K562 (cell line): Measurements from ENCODE around the gene PIF1. TPM values are rescaled to one million over a fixed set of nuclear protein-coding genes. Genes with fewer than 3 reads are reported as not detected.

ENCODE experiments used
- ATAC-seq: fragments of 200-7000 bp; cut with Tn5 transposase; 3 replicates; pipeline ENCODE4 v1.9.1; 2020; ENCODE audit warnings: moderate library complexity
- BruUV-seq: library from RNA; stranded (reverse); fragments of 400-500 nt; replicated peaks from 2 replicates; lab custom pipeline; 2021; lab: Mats Ljungman, UMichigan
- CTCF ChIA-PET: fragments of 300-600 bp; formaldehyde crosslinking; extraction: SDS; loops from one replicate; lab custom pipeline; 2021; ENCODE audit warnings: low intra/inter-chr PET ratio; lab: Yijun Ruan, JAX
- POLR2A ChIA-PET: fragments of 300-600, 350-650 bp; sonication (Branson Sonifier 250); formaldehyde crosslinking; extraction: SDS; loops from one replicate; lab custom pipeline; 2021; ENCODE audit warnings: antibody characterized with exemption, inconsistent platforms; lab: Yijun Ruan, JAX
- DNase-seq, 4 experiments: peaks; one replicate each; pipeline versions ENCODE4 v3.0.0 to v3.0.0-alpha.2; 2011 to 2018; ENCODE audit warnings: low spot score in 3 of 4, mixed read lengths in 3 of 4; ENCODE audit errors: extremely low read depth in 1 of 4
- FAIRE-seq: peaks from 2 replicates; lab custom pipeline; 2011; peaks lifted over from hg19 to GRCh38; lab: Jason Lieb, UNC
- H2AFZ ChIP-seq: 2 replicates; pipeline ENCODE4 v1.6.0; 2011; ENCODE audit warnings: low read depth, low read length, control low read depth, inconsistent platforms
- H3K27ac ChIP-seq: fragments of 200-600 bp; 3 replicates; pipeline ENCODE4 v1.8.0; 2011; ENCODE audit warnings: low read depth, mild to moderate bottlenecking, control low read depth, inconsistent platforms, low read length, moderate library complexity, mixed read lengths; ENCODE audit errors: extremely low read depth
- H3K27me3 ChIP-seq, 2 experiments: fragments of 300-600 bp in 1 of 2; 2 replicates in 1 of 2; 3 replicates in 1 of 2; pipeline versions ENCODE4 v1.6.0 to v1.8.0; 2011; ENCODE audit warnings: inconsistent platforms in 2 of 2, low read length in 2 of 2, mild to moderate bottlenecking in 1 of 2, mixed read lengths in 1 of 2, moderate library complexity in 1 of 2; ENCODE audit not compliant: control insufficient read depth in 2 of 2, insufficient read depth in 2 of 2
- H3K36me3 ChIP-seq: fragments of 300-600 bp; 3 replicates; pipeline ENCODE4 v1.8.0; 2011; ENCODE audit warnings: mild to moderate bottlenecking, low read length, inconsistent platforms; ENCODE audit not compliant: control insufficient read depth, insufficient read depth
- H3K4me1 ChIP-seq, 2 experiments: fragments of 200-600 bp in 1 of 2; replicated peaks in 1 of 2; 2 replicates in 1 of 2; 3 replicates in 1 of 2; pipeline versions ENCODE4 v1.5.1 to v1.8.0; 2011; ENCODE audit warnings: inconsistent platforms in 2 of 2, low read length in 2 of 2, mild to moderate bottlenecking in 1 of 2, mixed read lengths in 1 of 2, moderate library complexity in 1 of 2; ENCODE audit not compliant: control insufficient read depth in 2 of 2, insufficient read depth in 2 of 2
- H3K4me2 ChIP-seq: 2 replicates; pipeline ENCODE4 v1.6.1; 2011; ENCODE audit warnings: low read length, control low read depth, inconsistent platforms, mixed read lengths; ENCODE audit not compliant: insufficient read depth
- H3K4me3 ChIP-seq: fragments of 200-600 bp; sonication (generic), shearing (Covaris generic); 2 replicates; pipeline ENCODE4 v1.5.1; 2016; ENCODE audit warnings: control low read depth, inconsistent platforms
- H3K79me2 ChIP-seq: fragments of 200-600 bp; 3 replicates; pipeline ENCODE4 v1.8.0; 2011; ENCODE audit warnings: low read length, inconsistent platforms; ENCODE audit not compliant: control insufficient read depth, insufficient read depth
- H3K9ac ChIP-seq, 2 experiments: 2 replicates each; pipeline versions ENCODE4 v1.6.0 to v1.6.1; 2011; ENCODE audit warnings: low read depth in 2 of 2, low read length in 2 of 2, control low read depth in 1 of 2, inconsistent platforms in 1 of 2, mild to moderate bottlenecking in 1 of 2, mixed read lengths in 1 of 2; ENCODE audit not compliant: insufficient read depth in 1 of 2
- H3K9me1 ChIP-seq: one replicate; pipeline ENCODE4 v1.6.0; 2011; ENCODE audit warnings: inconsistent platforms, mild to moderate bottlenecking, low read length, moderate library complexity; ENCODE audit not compliant: control insufficient read depth, insufficient read depth
- H3K9me3 ChIP-seq: replicated peaks from 2 replicates; pipeline ENCODE4 v1.5.1; 2011; ENCODE audit warnings: low read depth, low read length, inconsistent platforms; ENCODE audit not compliant: control insufficient read depth, insufficient read depth
- H4K20me1 ChIP-seq: replicated peaks from 2 replicates; pipeline ENCODE4 v1.6.1; 2011; ENCODE audit warnings: low read length, inconsistent platforms, mixed read lengths; ENCODE audit not compliant: control insufficient read depth, insufficient read depth
- FOXJ3 ChIP-seq: sonication (generic); formaldehyde crosslinking; IDR thresholded peaks from 2 replicates; pipeline ENCODE4 v1.4.0; 2020; ENCODE audit warnings: mild to moderate bottlenecking, missing genetic modification reagents
- L3MBTL2 ChIP-seq: fragments of 450-650 bp; IDR thresholded peaks from 2 replicates; pipeline ENCODE4 v1.6.1; 2016; ENCODE audit warnings: mild to moderate bottlenecking, moderate library complexity
- MAZ ChIP-seq, 2 experiments: fragments of 450-650 bp in 1 of 2; sonication (generic) in 1 of 2; formaldehyde crosslinking; IDR thresholded peaks in 1 of 2; conservative IDR thresholded peaks in 1 of 2; 2 replicates each; pipeline versions ENCODE4 v1.4.0 to v1.5.0; 2020; ENCODE audit warnings: mild to moderate bottlenecking in 1 of 2, missing genetic modification reagents in 1 of 2
- NFYB ChIP-seq: IDR thresholded peaks from 2 replicates; pipeline ENCODE4 v1.6.1; 2011; ENCODE audit warnings: mild to moderate bottlenecking, moderate library complexity; ENCODE audit not compliant: insufficient read length; ENCODE audit errors: extremely low read depth
- TCF3 ChIP-seq: sonication (generic); formaldehyde crosslinking; IDR thresholded peaks from 2 replicates; pipeline ENCODE4 v1.4.0; 2020; ENCODE audit warnings: mild to moderate bottlenecking, missing genetic modification reagents
- ZFX ChIP-seq: sonication (generic); formaldehyde crosslinking; IDR thresholded peaks from 2 replicates; pipeline ENCODE4 v1.8.0; 2022; ENCODE audit warnings: mild to moderate bottlenecking, missing genetic modification reagents, moderate library complexity
- WGBS: fragments of 100-300 bp; shearing (Covaris generic); methylation state at CpG from one replicate; pipeline ENCODE4 v1.1.6; 2016; ENCODE audit warnings: low coverage, mixed read lengths; ENCODE audit not compliant: insufficient coverage; ENCODE audit errors: missing lambda C conversion rate; 5-methylcytosine and 5-hydroxymethylcytosine counted together
- in situ Hi-C: fragments of 300-500 bp; cut with MboI; formaldehyde crosslinking; loops from 4 replicates; pipeline ENCODE4 v1.15.0; 2018; ENCODE audit warnings: inconsistent platforms, mixed read lengths
- intact Hi-C: fragments of 100-400 bp; cut with micrococcal nuclease; formaldehyde crosslinking; loops from 2 replicates; pipeline ENCODE4 v1.14.2; 2022
- polyA plus RNA-seq, 8 experiments: library from polyadenylated mRNA; depleted of rRNA in 4 of 8; stranded (reverse) in 5 of 8; unstranded in 3 of 8; fragments of >200 nt; fragmentation: Nextera tagmentation in 2 of 8; fragmentation: Illumina TruSeq in 1 of 8; extraction: Ambion mirVana in 2 of 8; extraction: Trizol in 1 of 8; gene quantifications; 2 replicates each; pipeline versions ENCODE4 v1.2.1 to v1.2.3, GENCODE V29; 2011 to 2014; ENCODE audit warnings: inconsistent platforms in 1 of 8, missing spikeins in 1 of 8
- total RNA-seq, 7 experiments: library from RNA; depleted of rRNA in 6 of 7; stranded (reverse); fragments of >200 nt in 6 of 7; fragmentation: Illumina TruSeq in 2 of 7; extraction: Trizol in 2 of 7; gene quantifications; 2 replicates each; pipeline versions ENCODE4 v1.2.1 to v1.2.3, GENCODE V29; 2011 to 2021; ENCODE audit warnings: low replicate concordance in 1 of 7
- TF ChIP-seq, protein P1 (sequence below): fragments of 250-450 bp; sonication (Bioruptor Pico); IDR thresholded peaks from 2 replicates; pipeline ENCODE4 v1.4.0; 2020
- TF ChIP-seq, protein P2 (sequence below): fragments of 450-650 bp; IDR thresholded peaks from 2 replicates; pipeline ENCODE4 v1.6.1; 2016; ENCODE audit warnings: mild to moderate bottlenecking, moderate library complexity

Gene PIF1
- total and polyA plus RNA-seq, 9 of the 15 experiments (the other 6 are each of a cell fraction or from before 2014, with no cell fraction given): 1.1 to 37.9 (median 11.5) TPM

DNA sequence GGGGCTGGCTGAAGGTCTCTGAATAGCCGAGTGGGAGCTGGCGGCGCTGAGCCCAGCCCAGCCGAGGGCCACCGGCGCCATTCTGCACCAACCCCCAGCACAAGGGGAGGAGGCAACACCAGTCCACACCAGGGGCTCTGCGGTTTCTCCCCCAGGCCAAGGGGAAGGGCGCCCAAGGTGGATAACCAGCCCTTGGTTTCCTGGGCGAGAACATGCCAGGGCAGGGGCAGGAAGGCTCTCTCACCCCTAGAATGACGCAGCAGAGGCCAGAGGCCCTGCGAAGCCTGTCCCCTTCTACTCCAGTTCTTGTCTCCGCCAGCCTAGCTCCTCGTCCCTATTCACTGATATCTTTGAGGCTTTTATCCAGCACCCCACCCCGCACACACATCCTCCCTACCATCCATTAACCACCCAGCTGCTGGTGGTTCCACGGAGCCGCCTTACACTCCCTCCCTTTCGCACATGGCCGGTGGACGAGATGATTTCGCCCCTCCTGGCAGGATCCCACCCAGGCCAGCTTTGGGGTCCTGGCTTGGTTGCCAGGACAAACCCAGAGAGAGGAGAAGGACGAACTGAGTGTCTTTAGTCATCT, 51.3 kb downstream of the PIF1 start:
- no peaks in the 10 kb centered on the region for H3K9me1 ChIP-seq
- 17% methylated on average over 20 of the region's 21 CpGs for WGBS
- POLR2A ChIA-PET: interaction anchor here (0.6 kb wide), 1 partner anchor 21 kb away, joined by 3 read pairs; no protein-coding TSS in a partner anchor
- no peak overlapping the region; the same call in 1 of the 2 replicates for H3K4me2 ChIP-seq
- no peaks in the 10 kb centered on the region for H3K9me3 ChIP-seq
- FAIRE-seq (no peak), ATAC-seq (peak; percentile 62; the same call in 2 of the 3 replicates), DNase-seq (no peak)
- peaks cover 8 to 29% of the 10 kb centered on the region in 2 experiments for H3K4me1 ChIP-seq
- no peaks in the 10 kb centered on the region for H3K79me2 ChIP-seq
- in situ Hi-C loops (no loop called here), intact Hi-C loops (no loop called here)
- H2AFZ ChIP-seq: peak overlapping the region; percentile 34; the same call in 1 of the 2 replicates
- H3K27me3 ChIP-seq: peaks cover 6 to 43% of the 10 kb centered on the region in 2 experiments; a peak in 4 of 5 replicates
- H3K36me3 ChIP-seq: no peaks in the 10 kb centered on the region
- CTCF ChIA-PET: no interaction called here
- BruUV-seq: no TSS peak
- no peak overlapping the region for H3K4me3 ChIP-seq
- H3K9ac ChIP-seq: no peak overlapping the region
- peaks cover 6% of the 10 kb centered on the region; the same call in 1 of the 2 replicates for H4K20me1 ChIP-seq
- no peak overlapping the region; the same call in 2 of the 3 replicates for H3K27ac ChIP-seq
- TF ChIP-seq ZFX (peak; percentile 55), L3MBTL2 (0 out of 2 replicates have a peak, but pooled peaks have one; percentile 9), FOXJ3 (no peak), TCF3 (CRISPR knock-in tag) (0 out of 2 replicates have a peak, but pooled peaks have one; percentile 7), MAZ (CRISPR knock-in tag; conservative IDR thresholded peaks at IDR 0.05 in 1 of 2, IDR thresholded peaks at IDR 0.05 in 1 of 2) (0 out of 4 replicates have a peak, but pooled peaks of 1 of the 2 experiments have one; percentile 24), NFYB (no peak)
- TF ChIP-seq, protein P1, sequence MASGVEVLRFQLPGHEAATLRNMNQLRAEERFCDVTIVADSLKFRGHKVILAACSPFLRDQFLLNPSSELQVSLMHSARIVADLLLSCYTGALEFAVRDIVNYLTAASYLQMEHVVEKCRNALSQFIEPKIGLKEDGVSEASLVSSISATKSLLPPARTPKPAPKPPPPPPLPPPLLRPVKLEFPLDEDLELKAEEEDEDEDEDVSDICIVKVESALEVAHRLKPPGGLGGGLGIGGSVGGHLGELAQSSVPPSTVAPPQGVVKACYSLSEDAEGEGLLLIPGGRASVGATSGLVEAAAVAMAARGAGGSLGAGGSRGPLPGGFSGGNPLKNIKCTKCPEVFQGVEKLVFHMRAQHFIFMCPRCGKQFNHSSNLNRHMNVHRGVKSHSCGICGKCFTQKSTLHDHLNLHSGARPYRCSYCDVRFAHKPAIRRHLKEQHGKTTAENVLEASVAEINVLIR (CRISPR knock-in tag): no peak
- TF ChIP-seq, protein P2, sequence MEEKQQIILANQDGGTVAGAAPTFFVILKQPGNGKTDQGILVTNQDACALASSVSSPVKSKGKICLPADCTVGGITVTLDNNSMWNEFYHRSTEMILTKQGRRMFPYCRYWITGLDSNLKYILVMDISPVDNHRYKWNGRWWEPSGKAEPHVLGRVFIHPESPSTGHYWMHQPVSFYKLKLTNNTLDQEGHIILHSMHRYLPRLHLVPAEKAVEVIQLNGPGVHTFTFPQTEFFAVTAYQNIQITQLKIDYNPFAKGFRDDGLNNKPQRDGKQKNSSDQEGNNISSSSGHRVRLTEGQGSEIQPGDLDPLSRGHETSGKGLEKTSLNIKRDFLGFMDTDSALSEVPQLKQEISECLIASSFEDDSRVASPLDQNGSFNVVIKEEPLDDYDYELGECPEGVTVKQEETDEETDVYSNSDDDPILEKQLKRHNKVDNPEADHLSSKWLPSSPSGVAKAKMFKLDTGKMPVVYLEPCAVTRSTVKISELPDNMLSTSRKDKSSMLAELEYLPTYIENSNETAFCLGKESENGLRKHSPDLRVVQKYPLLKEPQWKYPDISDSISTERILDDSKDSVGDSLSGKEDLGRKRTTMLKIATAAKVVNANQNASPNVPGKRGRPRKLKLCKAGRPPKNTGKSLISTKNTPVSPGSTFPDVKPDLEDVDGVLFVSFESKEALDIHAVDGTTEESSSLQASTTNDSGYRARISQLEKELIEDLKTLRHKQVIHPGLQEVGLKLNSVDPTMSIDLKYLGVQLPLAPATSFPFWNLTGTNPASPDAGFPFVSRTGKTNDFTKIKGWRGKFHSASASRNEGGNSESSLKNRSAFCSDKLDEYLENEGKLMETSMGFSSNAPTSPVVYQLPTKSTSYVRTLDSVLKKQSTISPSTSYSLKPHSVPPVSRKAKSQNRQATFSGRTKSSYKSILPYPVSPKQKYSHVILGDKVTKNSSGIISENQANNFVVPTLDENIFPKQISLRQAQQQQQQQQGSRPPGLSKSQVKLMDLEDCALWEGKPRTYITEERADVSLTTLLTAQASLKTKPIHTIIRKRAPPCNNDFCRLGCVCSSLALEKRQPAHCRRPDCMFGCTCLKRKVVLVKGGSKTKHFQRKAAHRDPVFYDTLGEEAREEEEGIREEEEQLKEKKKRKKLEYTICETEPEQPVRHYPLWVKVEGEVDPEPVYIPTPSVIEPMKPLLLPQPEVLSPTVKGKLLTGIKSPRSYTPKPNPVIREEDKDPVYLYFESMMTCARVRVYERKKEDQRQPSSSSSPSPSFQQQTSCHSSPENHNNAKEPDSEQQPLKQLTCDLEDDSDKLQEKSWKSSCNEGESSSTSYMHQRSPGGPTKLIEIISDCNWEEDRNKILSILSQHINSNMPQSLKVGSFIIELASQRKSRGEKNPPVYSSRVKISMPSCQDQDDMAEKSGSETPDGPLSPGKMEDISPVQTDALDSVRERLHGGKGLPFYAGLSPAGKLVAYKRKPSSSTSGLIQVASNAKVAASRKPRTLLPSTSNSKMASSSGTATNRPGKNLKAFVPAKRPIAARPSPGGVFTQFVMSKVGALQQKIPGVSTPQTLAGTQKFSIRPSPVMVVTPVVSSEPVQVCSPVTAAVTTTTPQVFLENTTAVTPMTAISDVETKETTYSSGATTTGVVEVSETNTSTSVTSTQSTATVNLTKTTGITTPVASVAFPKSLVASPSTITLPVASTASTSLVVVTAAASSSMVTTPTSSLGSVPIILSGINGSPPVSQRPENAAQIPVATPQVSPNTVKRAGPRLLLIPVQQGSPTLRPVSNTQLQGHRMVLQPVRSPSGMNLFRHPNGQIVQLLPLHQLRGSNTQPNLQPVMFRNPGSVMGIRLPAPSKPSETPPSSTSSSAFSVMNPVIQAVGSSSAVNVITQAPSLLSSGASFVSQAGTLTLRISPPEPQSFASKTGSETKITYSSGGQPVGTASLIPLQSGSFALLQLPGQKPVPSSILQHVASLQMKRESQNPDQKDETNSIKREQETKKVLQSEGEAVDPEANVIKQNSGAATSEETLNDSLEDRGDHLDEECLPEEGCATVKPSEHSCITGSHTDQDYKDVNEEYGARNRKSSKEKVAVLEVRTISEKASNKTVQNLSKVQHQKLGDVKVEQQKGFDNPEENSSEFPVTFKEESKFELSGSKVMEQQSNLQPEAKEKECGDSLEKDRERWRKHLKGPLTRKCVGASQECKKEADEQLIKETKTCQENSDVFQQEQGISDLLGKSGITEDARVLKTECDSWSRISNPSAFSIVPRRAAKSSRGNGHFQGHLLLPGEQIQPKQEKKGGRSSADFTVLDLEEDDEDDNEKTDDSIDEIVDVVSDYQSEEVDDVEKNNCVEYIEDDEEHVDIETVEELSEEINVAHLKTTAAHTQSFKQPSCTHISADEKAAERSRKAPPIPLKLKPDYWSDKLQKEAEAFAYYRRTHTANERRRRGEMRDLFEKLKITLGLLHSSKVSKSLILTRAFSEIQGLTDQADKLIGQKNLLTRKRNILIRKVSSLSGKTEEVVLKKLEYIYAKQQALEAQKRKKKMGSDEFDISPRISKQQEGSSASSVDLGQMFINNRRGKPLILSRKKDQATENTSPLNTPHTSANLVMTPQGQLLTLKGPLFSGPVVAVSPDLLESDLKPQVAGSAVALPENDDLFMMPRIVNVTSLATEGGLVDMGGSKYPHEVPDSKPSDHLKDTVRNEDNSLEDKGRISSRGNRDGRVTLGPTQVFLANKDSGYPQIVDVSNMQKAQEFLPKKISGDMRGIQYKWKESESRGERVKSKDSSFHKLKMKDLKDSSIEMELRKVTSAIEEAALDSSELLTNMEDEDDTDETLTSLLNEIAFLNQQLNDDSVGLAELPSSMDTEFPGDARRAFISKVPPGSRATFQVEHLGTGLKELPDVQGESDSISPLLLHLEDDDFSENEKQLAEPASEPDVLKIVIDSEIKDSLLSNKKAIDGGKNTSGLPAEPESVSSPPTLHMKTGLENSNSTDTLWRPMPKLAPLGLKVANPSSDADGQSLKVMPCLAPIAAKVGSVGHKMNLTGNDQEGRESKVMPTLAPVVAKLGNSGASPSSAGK: peak; percentile 44; the same call in 1 of the 2 replicates
